SJSA1 (cell line): ENCODE measurements around the gene HACL1. TPM values are rescaled to one million over a fixed set of nuclear protein-coding genes. Genes with fewer than 3 reads are reported as not detected.

Source experiments
- DNase-seq, 2 experiments: peaks; one replicate each; pipeline ENCODE4 v3.0.0-alpha.2; 2015 to 2020; ENCODE audit warnings: low spot score in 2 of 2, low read depth in 1 of 2
- H3K27ac ChIP-seq: fragments of 250-450 bp; sonication (Bioruptor Pico); 2 replicates; pipeline ENCODE4 v1.5.1; 2020; ENCODE audit warnings: mild to moderate bottlenecking, moderate library complexity
- H3K27me3 ChIP-seq: fragments of 250-450 bp; sonication (Bioruptor Pico); replicated peaks from 2 replicates; pipeline ENCODE4 v1.5.1; 2020; ENCODE audit warnings: mild to moderate bottlenecking, moderate library complexity
- H3K36me3 ChIP-seq: fragments of 250-450 bp; sonication (Bioruptor Pico); 2 replicates; pipeline ENCODE4 v1.5.1; 2020; ENCODE audit warnings: mild to moderate bottlenecking
- H3K4me1 ChIP-seq: fragments of 250-450 bp; sonication (Bioruptor Pico); replicated peaks from 2 replicates; pipeline ENCODE4 v1.6.1; 2021; ENCODE audit warnings: mild to moderate bottlenecking
- H3K4me3 ChIP-seq: fragments of 250-450 bp; sonication (Bioruptor Pico); 2 replicates; pipeline ENCODE4 v1.5.1; 2020; ENCODE audit warnings: mild to moderate bottlenecking
- H3K9me3 ChIP-seq: fragments of 250-450 bp; sonication (Bioruptor Pico); replicated peaks from 2 replicates; pipeline ENCODE4 v1.5.1; 2020; ENCODE audit warnings: mild to moderate bottlenecking
- total RNA-seq: library from RNA; depleted of rRNA; stranded (reverse); fragments of >200 nt; shearing (Covaris generic); gene quantifications from 2 replicates; pipeline ENCODE4 v1.2.3, GENCODE V29; 2014; rRNA removed

Gene HACL1
- total RNA-seq: 7.5 and 14.1 TPM in 2 replicates

GRCh38 chr3:15601399-15602145 lies at the start of gene HACL1, which contains the start of gene BTD:
TSS of gene HACL1 (minus strand) at chr3:15601569. CDS start at chr3:15601463, 106 bp downstream.
TSS of gene BTD (plus strand) at chr3:15601745. CDS start at chr3:15635440, 33,695 bp downstream.
- Histone ChIP-seq H3K4me1 (peaks cover 5% of the 10 kb centered on the region), H3K36me3 (peaks cover 28% of the 10 kb centered on the region), H3K27ac (peak within 1 kb of the TSS; percentile 49), H3K4me3 (peak within 1 kb of the TSS; percentile 62), H3K27me3 (no peaks in the 10 kb centered on the region), H3K9me3 (no peaks in the 10 kb centered on the region)
- DNase-seq: peak; percentile 98 to 99

GRCh38 chr3:15649858-15650257 lies 48.5 kb upstream of the HACL1 start:
- H3K36me3 ChIP-seq: no peaks in the 10 kb centered on the region
- no peak for DNase-seq
- no peak overlapping the region for H3K27ac ChIP-seq
- no peak overlapping the region for H3K4me3 ChIP-seq
- peaks cover 49% of the 10 kb centered on the region for H3K4me1 ChIP-seq
- no peaks in the 10 kb centered on the region for H3K9me3 ChIP-seq
- no peaks in the 10 kb centered on the region for H3K27me3 ChIP-seq

GRCh38 chr3:15649341-15649740 lies 48.0 kb upstream of the HACL1 start:
- H3K27me3 ChIP-seq: no peaks in the 10 kb centered on the region
- no peaks in the 10 kb centered on the region for H3K9me3 ChIP-seq
- no peak overlapping the region for H3K4me3 ChIP-seq
- H3K27ac ChIP-seq: no peak overlapping the region
- peaks cover 50% of the 10 kb centered on the region for H3K4me1 ChIP-seq
- H3K36me3 ChIP-seq: no peaks in the 10 kb centered on the region
- DNase-seq: no peak

- Histone ChIP-seq H3K4me1 (peaks cover 47% of the 10 kb centered on the region), H3K36me3 (no peaks in the 10 kb centered on the region), H3K9me3 (no peaks in the 10 kb centered on the region), H3K4me3 (no peak overlapping the region), H3K27ac (peak overlapping the region; percentile 99), H3K27me3 (no peaks in the 10 kb centered on the region)
- DNase-seq: peak; percentile 75 to 80
Measured at GRCh38 chr3:15647611-15648167, 46.3 kb upstream of the HACL1 start.

- DNase-seq: peak; percentile 93 to 97
- Histone ChIP-seq H3K36me3 (no peaks in the 10 kb centered on the region), H3K27ac (peak overlapping the region; percentile 99), H3K27me3 (no peaks in the 10 kb centered on the region), H3K4me1 (peaks cover 47% of the 10 kb centered on the region), H3K4me3 (no peak overlapping the region), H3K9me3 (no peaks in the 10 kb centered on the region)
Measured at GRCh38 chr3:15646851-15647511, 45.6 kb upstream of the HACL1 start.

GRCh38 chr3:15645740-15646501 lies 44.6 kb upstream of the HACL1 start:
- no peaks in the 10 kb centered on the region for H3K9me3 ChIP-seq
- H3K4me1 ChIP-seq: peaks cover 47% of the 10 kb centered on the region
- no peak overlapping the region for H3K4me3 ChIP-seq
- H3K27me3 ChIP-seq: no peaks in the 10 kb centered on the region
- peak; percentile 87 to 94 for DNase-seq
- no peaks in the 10 kb centered on the region for H3K36me3 ChIP-seq
- peak overlapping the region; percentile 99 for H3K27ac ChIP-seq

- no peak overlapping the region for H3K4me3 ChIP-seq
- H3K36me3 ChIP-seq: no peaks in the 10 kb centered on the region
- no peaks in the 10 kb centered on the region for H3K9me3 ChIP-seq
- H3K27me3 ChIP-seq: no peaks in the 10 kb centered on the region
- peaks cover 47% of the 10 kb centered on the region for H3K4me1 ChIP-seq
- peak overlapping the region; percentile 99 for H3K27ac ChIP-seq
- no peak for DNase-seq
Measured at GRCh38 chr3:15645246-15645645, 43.9 kb upstream of the HACL1 start.

- Histone ChIP-seq H3K27me3 (no peaks in the 10 kb centered on the region), H3K36me3 (peaks cover 14% of the 10 kb centered on the region; the same call in 1 of the 2 replicates), H3K4me1 (peaks cover 49% of the 10 kb centered on the region), H3K4me3 (no peak overlapping the region), H3K9me3 (no peaks in the 10 kb centered on the region; the same call in 1 of the 2 replicates), H3K27ac (no peak overlapping the region)
- no peak for DNase-seq
Measured at GRCh38 chr3:15638891-15639262, 37.5 kb upstream of the HACL1 start.

- no peak for DNase-seq
- peaks cover 54% of the 10 kb centered on the region for H3K4me1 ChIP-seq
- peaks cover 14% of the 10 kb centered on the region; the same call in 1 of the 2 replicates for H3K36me3 ChIP-seq
- no peak overlapping the region; the same call in 1 of the 2 replicates for H3K27ac ChIP-seq
- no peak overlapping the region for H3K4me3 ChIP-seq
- no peaks in the 10 kb centered on the region; the same call in 1 of the 2 replicates for H3K9me3 ChIP-seq
- H3K27me3 ChIP-seq: no peaks in the 10 kb centered on the region
Measured at GRCh38 chr3:15638193-15638890, 37.0 kb upstream of the HACL1 start.

GRCh38 chr3:15637131-15637951 lies 36.0 kb upstream of the HACL1 start:
- DNase-seq: no peak
- no peak overlapping the region for H3K4me3 ChIP-seq
- peak overlapping the region; percentile 98 for H3K27ac ChIP-seq
- peaks cover 14% of the 10 kb centered on the region; the same call in 1 of the 2 replicates for H3K36me3 ChIP-seq
- H3K27me3 ChIP-seq: no peaks in the 10 kb centered on the region
- no peaks in the 10 kb centered on the region; the same call in 1 of the 2 replicates for H3K9me3 ChIP-seq
- peaks cover 62% of the 10 kb centered on the region for H3K4me1 ChIP-seq

GRCh38 chr3:15636028-15636709 lies 34.8 kb upstream of the HACL1 start:
- Histone ChIP-seq H3K4me1 (peaks cover 74% of the 10 kb centered on the region), H3K4me3 (no peak overlapping the region), H3K27ac (peak overlapping the region; percentile 98), H3K27me3 (no peaks in the 10 kb centered on the region), H3K36me3 (peaks cover 14% of the 10 kb centered on the region; the same call in 1 of the 2 replicates), H3K9me3 (no peaks in the 10 kb centered on the region; the same call in 1 of the 2 replicates)
- peak; percentile 87 for DNase-seq
